SU-DHL-6 (cell line): Measurements from ENCODE around the gene QPCT.
A peak's percentile ranks its signal among the peaks of the same experiment; 100 is the strongest.
"Not testable (repeated sequence)": the region's sequence is repeated elsewhere in the genome, so short reads cannot be mapped to it uniquely, and the experiment has no call there.

Experiments used
- H2AFZ ChIP-seq: fragments of 200-600 bp; sonication (generic); 2 replicates; pipeline ENCODE4 v1.6.1; 2014; ENCODE audit warnings: low read depth, mild to moderate bottlenecking, moderate library complexity, mixed read lengths, antibody characterized with exemption, low read length; ENCODE audit not compliant: severe bottlenecking
- H3F3A ChIP-seq: fragments of 200-600 bp; shearing (Covaris generic); 2 replicates; pipeline ENCODE4 v1.6.0; 2016; ENCODE audit warnings: antibody characterized with exemption, mild to moderate bottlenecking; ENCODE audit not compliant: insufficient read depth
- H3K27ac ChIP-seq: fragments of 200-600 bp; sonication (generic); 2 replicates; pipeline ENCODE4 v1.5.1; 2016; ENCODE audit warnings: low read depth, mild to moderate bottlenecking, low read length, moderate library complexity, mixed read lengths
- H3K27me3 ChIP-seq: fragments of 200-600 bp; sonication (generic), shearing (Covaris generic); 2 replicates; pipeline ENCODE4 v1.6.0; 2014; ENCODE audit warnings: mild to moderate bottlenecking, low read length
- H3K36me3 ChIP-seq: fragments of 200-600 bp; sonication (generic); 2 replicates; pipeline ENCODE4 v1.6.1; 2014; ENCODE audit warnings: mild to moderate bottlenecking, low read length, mixed read lengths
- H3K4me2 ChIP-seq: fragments of 300-600, 200-600 bp; shearing (Covaris generic), sonication (generic); 2 replicates; pipeline ENCODE4 v1.6.0; 2014; ENCODE audit warnings: low read length, low read depth, mild to moderate bottlenecking; ENCODE audit not compliant: poor library complexity, severe bottlenecking
- H3K4me3 ChIP-seq: fragments of 200-600 bp; sonication (generic); 2 replicates; pipeline ENCODE4 v1.5.1; 2014; ENCODE audit warnings: antibody characterized with exemption, low read length, mild to moderate bottlenecking, mixed read lengths; ENCODE audit not compliant: insufficient read depth, poor library complexity, severe bottlenecking
- H3K79me2 ChIP-seq: fragments of 200-600 bp; sonication (generic); 2 replicates; pipeline ENCODE4 v1.6.1; 2014; ENCODE audit warnings: mild to moderate bottlenecking, low read length, moderate library complexity; ENCODE audit not compliant: insufficient read depth
- H3K9ac ChIP-seq: fragments of 200-600 bp; sonication (generic); 2 replicates; pipeline ENCODE4 v1.7.0; 2014; ENCODE audit warnings: mild to moderate bottlenecking, low read length
- H3K9me2 ChIP-seq: fragments of 200-600 bp; sonication (generic); replicated peaks from 2 replicates; pipeline ENCODE4 v1.6.1; 2014; ENCODE audit warnings: low read length; ENCODE audit not compliant: insufficient read depth
- H3K9me3 ChIP-seq: fragments of 200-600 bp; sonication (generic); 2 replicates; pipeline ENCODE4 v1.6.1; 2014; ENCODE audit warnings: low read length, mixed read lengths; ENCODE audit not compliant: insufficient read depth
- H4K20me1 ChIP-seq: fragments of 200-600 bp; sonication (generic); 2 replicates; pipeline ENCODE4 v1.6.1; 2014; ENCODE audit warnings: low read depth, mild to moderate bottlenecking, antibody characterized with exemption, low read length, moderate library complexity, mixed read lengths
- CTCF ChIP-seq: fragments of 200-600 bp; sonication (generic); IDR thresholded peaks from one replicate; pipeline ENCODE4 v1.5.1; 2017; ENCODE audit warnings: antibody characterized with exemption, mild to moderate bottlenecking, low read length, moderate library complexity; ENCODE audit not compliant: insufficient read depth, poor library complexity, severe bottlenecking
- EZH2phosphoT487 ChIP-seq: fragments of 200-600 bp; sonication (generic), shearing (Covaris generic); conservative IDR thresholded peaks from 2 replicates; pipeline ENCODE4 v1.6.1; 2018; ENCODE audit warnings: mild to moderate bottlenecking, antibody characterized with exemption, low read length, moderate library complexity, mixed read lengths

Gene QPCT

GRCh38 chr2:37377187-37377532 lies 32.7 kb downstream of the QPCT start:
- Histone ChIP-seq H3K9me3 (no peaks in the 10 kb centered on the region), H3K27me3 (no peaks in the 10 kb centered on the region), H3K4me3 (peak overlapping the region; percentile 37), H3K79me2 (no peaks in the 10 kb centered on the region), H3F3A (peaks cover 44% of the 10 kb centered on the region), H4K20me1 (no peaks in the 10 kb centered on the region), H2AFZ (peak overlapping the region; percentile 36), H3K9me2 (no peaks in the 10 kb centered on the region), H3K4me2 (peak overlapping the region; percentile 94), H3K9ac (peak overlapping the region; percentile 65), H3K27ac (peak overlapping the region; percentile 99), H3K36me3 (no peaks in the 10 kb centered on the region)
- TF ChIP-seq CTCF (no peak), EZH2phosphoT487 (no peak)

GRCh38 chr2:37378411-37378810 lies 34.0 kb downstream of the QPCT start:
- Histone ChIP-seq H3K36me3 (no peaks in the 10 kb centered on the region), H3K4me3 (peak overlapping the region; percentile 37), H3K27me3 (no peaks in the 10 kb centered on the region), H3K9me3 (no peaks in the 10 kb centered on the region), H3K27ac (peak overlapping the region; percentile 99), H3K79me2 (no peaks in the 10 kb centered on the region), H3F3A (peaks cover 44% of the 10 kb centered on the region), H3K9me2 (no peaks in the 10 kb centered on the region), H3K4me2 (peak overlapping the region; percentile 94), H3K9ac (peak overlapping the region; percentile 65; the same call in 1 of the 2 replicates), H4K20me1 (no peaks in the 10 kb centered on the region), H2AFZ (peak overlapping the region; percentile 36)
- TF ChIP-seq EZH2phosphoT487: no peak
- TF ChIP-seq CTCF: no peak

GRCh38 chr2:37379881-37380296 lies 35.5 kb downstream of the QPCT start:
- H2AFZ ChIP-seq: peak overlapping the region; percentile 76
- peak overlapping the region; percentile 68 for H3K27ac ChIP-seq
- no peaks in the 10 kb centered on the region for H3K36me3 ChIP-seq
- peaks cover 39% of the 10 kb centered on the region for H3F3A ChIP-seq
- H3K9me3 ChIP-seq: no peaks in the 10 kb centered on the region
- peak overlapping the region; percentile 29 for H3K4me2 ChIP-seq
- H3K9ac ChIP-seq: peak overlapping the region; percentile 24; the same call in 1 of the 2 replicates
- H3K4me3 ChIP-seq: no peak overlapping the region
- no peaks in the 10 kb centered on the region for H3K9me2 ChIP-seq
- no peak for TF ChIP-seq CTCF
- no peak for TF ChIP-seq EZH2phosphoT487
- no peaks in the 10 kb centered on the region for H4K20me1 ChIP-seq
- H3K27me3 ChIP-seq: no peaks in the 10 kb centered on the region
- no peaks in the 10 kb centered on the region for H3K79me2 ChIP-seq

- H3K4me2 ChIP-seq: peak overlapping the region; percentile 29
- not testable (repeated sequence) for H2AFZ ChIP-seq, H3K36me3 ChIP-seq, H3K4me3 ChIP-seq, H3K9ac ChIP-seq, H4K20me1 ChIP-seq, H3K27me3 ChIP-seq, H3K9me3 ChIP-seq, H3K9me2 ChIP-seq, H3K79me2 ChIP-seq
- H3F3A ChIP-seq: peaks cover 33% of the 10 kb centered on the region
- H3K27ac ChIP-seq: peak overlapping the region; percentile 68; the same call in 1 of the 2 replicates
Observed at GRCh38 chr2:37380787-37381186, 36.4 kb downstream of the QPCT start.

GRCh38 chr2:37384261-37384660 lies 39.8 kb downstream of the QPCT start:
- H3K79me2 ChIP-seq, H2AFZ ChIP-seq, H3F3A ChIP-seq, H3K27me3 ChIP-seq, H3K36me3 ChIP-seq, H3K4me2 ChIP-seq, H3K4me3 ChIP-seq, H3K9me3 ChIP-seq, H3K9me2 ChIP-seq, H4K20me1 ChIP-seq, H3K27ac ChIP-seq, H3K9ac ChIP-seq: not testable (repeated sequence)
